ENCODE data around the gene MEG3.
A peak's percentile ranks its signal among the peaks of the same experiment; 100 is the strongest.

MEG3 gene

DNA sequence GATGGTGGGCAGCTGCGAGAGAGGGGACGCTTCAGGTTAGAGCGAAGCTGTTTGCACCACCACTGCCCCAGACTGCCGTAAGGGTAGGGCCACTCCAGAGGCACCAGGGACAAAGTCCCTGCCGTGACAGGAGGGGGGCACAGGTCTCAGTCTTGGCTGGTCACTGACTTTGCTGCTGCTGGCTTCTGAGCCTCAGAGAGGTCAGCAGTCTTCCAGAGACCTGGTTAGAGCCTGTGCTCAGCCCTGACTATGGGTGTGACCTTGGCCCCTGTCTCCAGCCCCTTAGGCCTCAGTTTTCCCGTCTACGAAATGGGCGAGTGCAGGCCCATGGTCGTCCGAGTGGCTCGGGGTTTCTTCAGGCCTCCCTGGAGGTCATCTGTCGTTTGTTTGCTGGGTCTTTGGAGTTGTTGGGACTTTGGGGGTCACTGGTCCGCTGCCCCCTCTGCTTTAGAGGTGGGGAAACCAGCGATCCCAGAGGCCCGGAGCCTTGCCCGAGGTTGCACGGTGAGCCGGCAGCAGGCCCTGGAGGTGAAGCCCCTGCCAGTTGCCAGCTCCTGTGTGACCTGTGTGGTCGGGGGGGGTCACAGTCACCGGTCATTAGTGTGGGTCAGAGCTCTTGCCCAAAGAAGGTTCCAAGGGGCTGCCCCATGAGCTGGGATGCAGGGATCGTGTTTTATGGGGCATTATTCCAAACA is 15.3 kb downstream of the MEG3 start:
- H3K4me3 ChIP-seq (ENCODE audit: low read depth, low read length), result no peak overlapping the region
- no peak for DNase-seq (ENCODE audit: low read depth)

DNA sequence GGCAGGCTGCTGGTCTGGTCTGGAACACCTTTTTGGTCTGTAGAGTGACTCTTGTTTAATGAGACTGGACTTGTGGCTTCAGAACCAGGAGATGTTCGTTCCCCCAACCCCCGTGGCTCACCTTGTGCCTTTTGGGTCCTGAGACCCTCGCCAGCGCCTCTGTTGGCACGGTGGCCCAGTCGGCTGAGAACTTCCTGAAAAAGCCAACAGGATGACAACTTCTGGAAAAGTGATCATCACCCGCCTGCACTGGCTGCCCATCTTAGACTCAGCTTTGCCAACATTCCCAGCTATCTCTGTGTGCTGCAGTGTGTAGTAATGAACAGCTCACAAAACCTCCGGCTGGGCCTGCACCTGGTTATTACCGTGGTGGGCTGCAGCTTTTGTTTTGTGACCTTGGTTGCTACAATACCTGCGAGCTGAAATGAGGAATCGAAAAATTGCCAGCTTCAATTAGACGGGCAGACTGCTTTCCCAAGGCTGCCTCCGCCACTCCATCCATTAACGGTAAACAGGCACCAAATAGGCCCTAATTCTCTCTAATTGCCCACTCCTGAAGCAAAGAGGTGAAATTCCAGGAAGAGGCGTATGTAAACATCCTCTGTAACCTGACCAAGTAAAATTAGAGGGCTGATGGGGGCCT is 16.0 kb downstream of the MEG3 start:
- DNase-seq (ENCODE audit: low read depth), result no peak
- H3K4me3 ChIP-seq (ENCODE audit: low read depth, low read length), result no peak overlapping the region

DNA sequence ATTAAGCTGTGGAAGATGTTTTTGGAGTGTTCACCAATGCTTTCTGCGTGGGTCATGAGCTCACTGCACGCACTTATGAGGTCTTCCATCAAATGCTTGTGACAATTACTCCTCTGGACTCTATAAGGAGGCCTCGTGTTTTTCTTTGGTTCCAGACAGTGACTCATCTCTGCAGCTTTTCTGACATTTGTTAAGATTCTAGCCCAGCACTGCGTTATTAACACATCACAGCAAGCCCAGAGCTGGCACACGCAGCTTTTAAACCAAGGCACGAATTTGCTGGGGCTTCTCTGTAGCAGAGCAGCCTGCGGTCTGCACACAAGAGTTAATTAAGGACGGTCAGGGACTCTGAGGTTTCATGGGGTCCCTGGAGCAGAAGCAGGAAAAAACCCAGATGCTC is 16.9 kb downstream of the MEG3 start:
- DNase-seq (ENCODE audit: low read depth), result peak; percentile 68
- no peak overlapping the region for H3K4me3 ChIP-seq (ENCODE audit: low read depth, low read length)

DNA sequence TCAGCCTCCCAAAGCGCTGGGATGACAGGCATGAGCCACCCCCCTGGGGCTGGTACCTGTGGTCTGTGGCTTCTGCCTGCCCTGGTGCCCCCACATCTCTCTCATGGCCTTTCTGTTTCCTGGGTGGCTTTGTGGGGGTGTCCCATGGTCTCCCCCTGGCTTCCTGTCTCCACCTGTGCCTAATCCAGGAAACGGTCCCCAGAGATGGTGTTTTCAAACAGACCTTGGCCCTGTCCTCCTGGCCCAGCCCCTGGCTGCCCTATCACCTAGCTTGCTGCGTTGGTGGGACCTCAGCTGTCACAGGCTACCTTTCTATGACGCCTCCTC is 18.1 kb downstream of the MEG3 start:
- no peak overlapping the region for H3K4me3 ChIP-seq (ENCODE audit: low read depth, low read length)
- DNase-seq (ENCODE audit: low read depth), result no peak

DNA sequence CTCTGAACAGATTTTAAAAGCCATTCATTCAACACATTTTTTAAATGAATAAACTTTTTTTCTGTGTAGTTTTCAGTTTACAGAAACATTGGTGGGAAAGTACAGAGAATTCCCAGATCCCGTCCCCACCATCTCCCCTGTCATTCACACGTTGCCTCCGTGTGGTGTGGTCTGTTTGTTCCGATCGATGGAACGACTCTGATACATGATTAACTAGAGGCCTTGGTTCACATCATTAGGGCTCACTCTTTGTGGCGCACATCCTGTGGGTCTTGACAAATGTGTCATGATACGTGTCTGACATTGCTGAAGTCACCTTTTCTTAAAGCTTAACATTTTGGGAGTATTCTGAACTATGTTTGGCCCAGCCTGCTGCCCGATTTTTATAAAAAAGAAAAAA is 18.5 kb downstream of the MEG3 start:
- no peak for DNase-seq (ENCODE audit: low read depth)
- H3K4me3 ChIP-seq (ENCODE audit: low read depth, low read length), result no peak overlapping the region

DNA sequence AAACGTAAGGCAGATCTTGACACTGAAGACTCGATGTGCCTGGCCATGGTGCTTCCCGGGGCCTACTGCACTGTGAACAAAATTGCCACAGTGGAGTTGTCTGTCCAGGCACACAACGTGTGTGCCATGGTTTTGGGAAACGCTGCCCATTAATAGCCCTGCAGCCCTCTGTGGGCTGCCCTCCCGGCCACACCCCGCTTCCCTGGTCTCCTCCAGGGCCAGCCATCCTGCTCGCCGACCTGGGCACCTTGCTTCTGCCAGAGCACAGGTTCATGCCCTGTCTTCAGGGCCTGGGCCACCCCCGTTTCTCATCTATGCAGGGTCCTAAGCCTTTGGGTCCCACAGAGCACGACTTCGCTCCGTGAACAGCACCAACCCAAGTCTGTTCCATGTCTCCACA is 18.9 kb downstream of the MEG3 start:
- DNase-seq (ENCODE audit: low read depth), result no peak

DNA sequence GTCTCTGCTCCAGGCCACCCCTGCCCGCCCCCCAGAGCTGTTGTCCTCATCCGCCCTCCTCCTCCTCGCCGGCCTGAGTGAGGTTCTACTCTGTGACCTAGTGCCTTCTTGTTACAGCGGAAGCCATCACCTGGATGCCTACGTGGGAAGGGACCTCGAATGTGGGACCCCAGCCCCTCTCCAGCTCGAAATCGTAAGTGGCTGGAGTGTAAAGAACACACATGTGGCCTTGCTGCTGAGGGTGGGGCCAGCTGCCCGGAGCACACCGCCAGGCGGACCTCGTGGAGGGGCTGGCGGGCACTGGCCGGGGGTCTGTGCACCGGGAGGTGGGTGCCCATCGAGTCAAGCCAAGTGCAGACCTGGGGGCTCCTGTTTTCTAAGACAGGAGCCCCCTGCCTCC is 19.4 kb downstream of the MEG3 start:
- DNase-seq (ENCODE audit: low read depth), result no peak
- no peak overlapping the region for H3K4me3 ChIP-seq (ENCODE audit: low read depth, low read length)

More for the DNA sequence above, 18.9 kb downstream of the MEG3 start:
- H3K4me3 ChIP-seq (ENCODE audit: low read depth, low read length), result no peak overlapping the region

DNA sequence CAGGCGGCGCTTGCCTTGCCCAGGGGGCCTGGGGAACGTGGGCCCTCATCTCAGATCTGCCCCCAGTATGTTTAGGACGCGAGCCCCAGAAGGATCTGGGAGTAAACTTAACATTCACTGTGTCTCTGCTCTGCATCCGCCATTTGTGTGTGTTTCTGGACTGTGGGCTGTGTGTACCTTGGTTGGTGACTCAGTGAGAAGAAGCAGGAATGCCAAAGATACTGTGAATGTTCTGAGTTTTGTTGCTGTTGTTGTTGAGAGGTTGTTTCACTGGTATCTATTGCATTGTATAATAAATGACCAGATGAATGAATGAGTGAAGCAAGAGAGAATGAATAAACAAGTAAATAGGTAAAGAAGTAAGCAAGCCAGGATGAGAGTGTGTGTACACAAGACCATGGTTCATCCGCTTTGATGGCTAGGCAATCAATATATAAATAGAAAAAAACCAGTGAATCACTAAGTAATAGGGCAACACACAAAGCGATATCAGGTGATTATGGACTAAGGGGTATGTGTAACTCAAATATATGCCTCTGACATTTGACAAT is 20.5 kb downstream of the MEG3 start:
- no peak for DNase-seq (ENCODE audit: low read depth)
- no peak overlapping the region for H3K4me3 ChIP-seq (ENCODE audit: low read depth, low read length)

DNA sequence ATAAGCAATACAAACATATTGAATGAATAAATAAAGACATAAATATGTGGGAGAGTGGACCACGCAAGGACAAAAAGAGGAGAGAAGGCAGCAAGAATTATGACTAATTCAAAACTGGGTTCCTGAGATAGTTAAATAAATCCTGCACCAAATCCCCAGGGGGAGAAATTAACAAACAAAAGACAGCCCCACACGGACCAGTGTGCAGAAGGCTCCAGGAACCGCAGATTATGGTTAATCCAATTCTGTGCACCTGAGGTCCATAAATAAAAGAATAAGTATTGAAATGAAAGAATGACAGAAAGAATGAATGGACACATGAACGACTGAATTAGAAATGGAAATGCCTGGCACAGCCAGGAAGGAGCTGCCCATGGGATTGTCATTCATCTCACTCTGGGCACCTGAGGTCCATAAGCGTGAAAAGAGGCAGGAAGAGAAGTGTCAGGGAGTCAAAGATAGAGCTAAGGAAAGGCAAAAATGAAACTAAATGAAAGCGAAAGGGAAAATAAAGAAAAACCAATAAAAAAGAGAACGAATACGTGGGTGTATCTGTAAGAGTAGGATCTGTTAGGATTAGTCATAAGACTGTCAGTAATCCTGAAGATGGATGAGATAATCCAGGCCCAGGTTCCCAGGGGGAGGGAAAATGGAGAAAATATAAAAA is 23.3 kb downstream of the MEG3 start:
- DNase-seq (ENCODE audit: low read depth), result no peak
- no peak overlapping the region for H3K4me3 ChIP-seq (ENCODE audit: low read depth, low read length)

DNA sequence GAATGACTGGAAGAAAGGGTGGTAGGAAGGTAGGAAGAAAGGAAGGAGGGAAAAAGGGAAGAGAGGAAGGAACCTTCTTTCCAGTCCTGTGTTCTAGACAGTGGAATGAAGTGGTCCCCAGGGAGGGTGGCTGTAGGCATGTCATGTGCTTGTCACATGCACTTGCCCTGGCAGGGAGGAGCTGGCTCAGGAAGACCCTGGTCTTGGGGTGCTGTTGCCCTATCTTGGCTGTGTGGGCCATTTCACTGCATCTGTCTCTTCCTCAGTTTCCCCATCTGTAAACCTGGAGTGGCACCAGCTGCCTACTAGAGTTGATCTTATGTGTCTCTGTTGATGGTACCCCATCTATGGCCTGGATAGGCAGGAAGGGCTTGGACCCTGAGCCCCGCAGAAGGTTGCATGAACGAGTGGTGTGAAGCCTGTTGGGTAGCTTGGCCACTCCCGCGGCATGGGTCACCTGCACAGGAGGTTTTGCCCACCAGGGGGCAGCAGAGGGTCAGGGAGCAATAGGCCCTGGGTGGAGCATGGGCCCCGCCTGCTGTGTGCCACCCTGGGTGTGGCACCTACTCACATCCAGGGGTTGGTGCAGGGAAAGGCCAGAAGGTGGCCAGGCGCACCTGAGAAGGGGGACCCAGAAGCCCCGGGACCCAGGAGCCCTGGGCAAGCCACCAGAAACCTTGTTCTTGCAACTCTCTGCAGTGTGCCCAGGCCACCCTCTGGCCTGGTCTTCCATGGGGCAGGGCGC is 25.1 kb downstream of the MEG3 start:
- H3K4me3 ChIP-seq (ENCODE audit: low read depth, low read length), result no peak overlapping the region
- no peak for DNase-seq (ENCODE audit: low read depth)

DNA sequence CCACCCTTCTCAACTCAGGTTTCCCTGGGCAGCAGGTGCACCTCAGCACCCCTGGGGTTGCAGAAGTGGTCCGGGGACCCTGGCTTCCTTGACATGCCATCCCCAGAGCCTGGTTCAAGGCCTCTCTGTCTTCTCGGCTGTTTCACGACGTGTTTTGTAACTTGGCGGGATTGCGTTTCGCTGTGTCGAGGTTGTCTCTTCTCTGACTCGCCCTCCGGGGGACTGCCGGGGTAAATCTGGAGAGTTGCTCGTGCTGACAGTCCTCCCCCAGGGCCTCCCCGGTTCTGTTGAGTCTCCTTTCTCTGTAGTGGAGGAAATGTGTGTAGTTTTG is 25.6 kb downstream of the MEG3 start:
- DNase-seq (ENCODE audit: low read depth), result no peak
- no peak overlapping the region for H3K4me3 ChIP-seq (ENCODE audit: low read depth, low read length)

DNA sequence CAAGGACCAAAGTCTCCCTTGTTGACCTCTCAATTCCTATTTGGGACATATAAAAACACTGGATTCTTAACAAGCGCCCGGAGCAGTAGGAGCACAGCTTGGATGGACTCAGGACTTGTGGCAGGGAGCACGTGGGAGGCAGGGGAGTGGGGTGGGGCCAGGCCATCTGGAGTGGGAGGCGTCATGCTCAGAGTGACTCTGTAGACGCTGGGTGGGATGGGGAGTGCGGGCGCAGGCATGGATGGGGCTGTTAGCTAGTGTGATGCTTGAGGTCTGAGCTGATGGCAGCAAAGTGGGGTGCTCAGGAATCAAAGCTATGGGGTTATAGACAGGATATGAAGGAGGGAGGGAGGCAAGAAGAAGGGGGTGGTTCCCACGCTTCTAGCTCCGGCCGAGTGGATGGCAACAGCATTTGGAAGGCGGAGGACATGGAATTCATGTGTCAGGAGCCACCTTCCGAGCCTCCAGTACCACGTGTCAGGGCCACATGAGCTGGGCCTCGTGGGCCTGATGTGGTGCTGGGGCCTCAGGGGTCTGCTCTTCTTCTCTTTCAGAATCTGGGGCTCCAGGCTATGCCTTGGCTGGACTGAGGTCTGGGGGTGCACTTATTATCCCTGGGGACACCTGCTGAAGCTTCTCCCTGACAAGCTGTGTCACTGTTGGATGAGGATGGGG is 26.2 kb downstream of the MEG3 start:
- no peak for DNase-seq (ENCODE audit: low read depth)
- H3K4me3 ChIP-seq (ENCODE audit: low read depth, low read length), result no peak overlapping the region

DNA sequence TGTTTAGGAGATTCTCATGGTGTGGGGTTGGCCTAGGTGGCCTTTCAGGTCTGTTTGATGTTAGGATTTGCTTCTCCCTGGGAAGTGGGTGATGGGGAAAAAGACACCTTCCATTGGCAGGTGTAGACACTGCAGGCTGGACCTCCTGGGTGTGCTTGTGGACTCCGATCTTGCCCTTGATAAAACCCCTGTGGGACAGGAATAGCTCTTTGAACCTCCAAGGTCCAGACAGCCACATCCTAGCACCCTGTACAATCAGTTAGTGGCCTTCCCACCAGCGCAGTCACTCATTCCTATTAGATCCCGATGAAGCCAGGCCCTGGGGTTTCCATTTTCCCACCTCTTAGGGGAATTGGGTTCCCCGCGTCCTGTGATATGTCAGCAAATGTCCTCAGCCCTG is 28.5 kb downstream of the MEG3 start:
- no peak overlapping the region for H3K4me3 ChIP-seq (ENCODE audit: low read depth, low read length)
- no peak for DNase-seq (ENCODE audit: low read depth)

DNA sequence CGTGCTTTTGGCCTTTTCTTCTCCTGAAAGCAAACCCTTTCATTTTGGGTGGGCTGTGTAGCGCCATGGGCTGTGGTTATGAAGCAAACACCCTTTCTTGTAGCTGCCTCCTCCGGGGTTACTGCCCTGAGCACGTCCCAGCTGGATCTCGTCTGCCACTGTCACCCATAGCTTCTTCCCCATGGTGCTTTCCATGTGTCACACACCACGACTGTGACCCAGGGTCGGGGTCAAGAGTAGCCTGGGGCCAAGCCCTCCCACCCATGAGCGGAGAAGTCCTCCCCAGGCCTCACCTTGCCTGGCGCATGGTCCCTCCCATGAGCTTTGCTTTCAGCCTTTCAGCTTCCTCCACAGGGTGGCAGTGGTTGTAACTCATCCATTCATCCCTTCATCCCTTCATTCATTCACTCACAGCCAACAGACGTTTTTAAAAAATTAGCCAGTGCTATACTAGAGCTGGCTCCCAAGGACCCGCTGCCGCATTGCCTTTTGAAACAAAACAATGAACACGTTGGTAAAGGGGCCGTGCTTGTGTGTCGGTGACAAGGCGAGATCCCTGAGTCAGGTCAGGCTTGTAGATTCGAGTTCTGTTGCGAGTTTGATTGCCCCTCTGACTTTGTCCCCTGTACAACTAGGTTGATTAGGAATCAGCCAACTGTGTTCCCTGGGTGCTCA is 29.5 kb downstream of the MEG3 start:
- H3K4me3 ChIP-seq (ENCODE audit: low read depth, low read length), result no peak overlapping the region
- no peak for DNase-seq (ENCODE audit: low read depth)

DNA sequence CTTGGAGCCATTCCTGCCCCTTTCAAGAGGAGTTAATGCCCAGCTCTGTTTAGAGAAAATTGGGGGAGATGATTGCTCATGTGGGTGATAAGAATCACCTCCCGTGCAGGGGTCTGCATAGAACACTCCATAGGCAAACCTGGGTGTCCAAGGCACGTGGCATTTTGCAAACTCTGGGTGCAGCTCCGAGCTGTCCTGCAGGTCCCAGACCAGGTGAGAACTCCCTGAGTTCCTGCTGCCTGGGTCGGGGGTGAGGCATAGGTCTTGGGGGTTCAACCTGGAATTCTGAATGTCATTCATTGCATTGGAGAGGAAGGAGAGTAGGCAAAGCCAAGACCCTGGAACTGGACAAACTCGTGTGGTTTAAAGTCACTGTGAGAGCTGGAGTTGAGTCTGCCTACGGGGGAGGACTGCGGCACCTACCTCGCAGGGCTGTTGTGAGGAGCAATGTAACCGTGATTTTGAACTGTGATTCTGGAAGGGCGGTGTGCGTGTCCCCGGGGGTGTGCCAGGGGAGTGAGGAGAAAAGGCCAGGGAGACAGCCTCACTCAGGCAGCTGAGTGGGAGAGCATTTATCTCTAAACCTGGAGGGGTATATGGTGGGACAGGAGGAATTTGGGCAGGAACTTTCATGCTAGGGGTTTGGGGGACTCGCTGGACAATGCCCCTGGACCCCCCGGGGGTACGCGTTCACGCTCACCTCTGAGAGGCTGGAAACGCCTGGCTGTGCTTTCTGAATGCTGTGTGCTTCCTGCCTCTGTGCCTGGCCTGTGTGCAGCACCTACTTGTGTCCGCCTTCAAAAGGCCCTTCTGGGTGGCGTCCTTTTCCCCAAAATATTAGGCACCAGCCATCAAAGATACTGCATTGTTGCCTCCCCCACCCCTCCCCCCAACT is 30.4 kb downstream of the MEG3 start:
- DNase-seq (ENCODE audit: low read depth), result no peak
- no peak overlapping the region for H3K4me3 ChIP-seq (ENCODE audit: low read depth, low read length)

DNA sequence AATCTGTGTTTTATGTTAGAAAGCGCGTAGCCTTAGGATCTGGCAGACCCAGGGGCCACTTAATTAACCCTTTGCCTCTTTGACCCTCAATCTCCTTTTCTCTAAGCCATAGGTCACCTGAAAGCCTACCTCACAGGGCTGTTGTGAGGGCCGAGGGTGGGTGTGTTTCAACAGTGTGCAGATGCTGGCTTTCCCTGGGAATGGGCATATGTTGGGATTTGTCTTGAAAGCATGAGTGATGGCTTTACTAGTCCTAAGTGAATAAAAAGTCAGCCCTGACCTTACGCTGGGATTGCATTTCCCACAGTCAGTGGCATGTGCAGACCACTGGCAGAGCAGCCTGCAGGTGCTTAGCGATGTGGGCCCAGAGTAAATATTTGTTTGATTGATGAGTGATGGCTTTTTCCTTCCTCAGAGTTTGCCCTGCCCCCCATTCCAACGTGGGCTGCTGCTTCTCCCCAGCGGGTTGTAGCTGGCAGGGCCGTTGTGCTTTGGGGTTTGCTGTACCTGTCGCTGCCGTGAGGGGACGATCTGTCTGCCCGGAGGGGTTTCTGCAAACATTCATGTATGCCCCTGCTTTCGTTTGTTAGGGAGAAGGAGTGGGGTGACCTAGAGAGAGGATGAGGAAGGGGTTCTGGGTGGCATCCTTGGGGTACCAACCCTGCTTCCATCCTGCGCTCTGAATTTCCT is 31.5 kb downstream of the MEG3 start:
- H3K4me3 ChIP-seq (ENCODE audit: low read depth, low read length), result no peak overlapping the region
- no peak for DNase-seq (ENCODE audit: low read depth)

DNA sequence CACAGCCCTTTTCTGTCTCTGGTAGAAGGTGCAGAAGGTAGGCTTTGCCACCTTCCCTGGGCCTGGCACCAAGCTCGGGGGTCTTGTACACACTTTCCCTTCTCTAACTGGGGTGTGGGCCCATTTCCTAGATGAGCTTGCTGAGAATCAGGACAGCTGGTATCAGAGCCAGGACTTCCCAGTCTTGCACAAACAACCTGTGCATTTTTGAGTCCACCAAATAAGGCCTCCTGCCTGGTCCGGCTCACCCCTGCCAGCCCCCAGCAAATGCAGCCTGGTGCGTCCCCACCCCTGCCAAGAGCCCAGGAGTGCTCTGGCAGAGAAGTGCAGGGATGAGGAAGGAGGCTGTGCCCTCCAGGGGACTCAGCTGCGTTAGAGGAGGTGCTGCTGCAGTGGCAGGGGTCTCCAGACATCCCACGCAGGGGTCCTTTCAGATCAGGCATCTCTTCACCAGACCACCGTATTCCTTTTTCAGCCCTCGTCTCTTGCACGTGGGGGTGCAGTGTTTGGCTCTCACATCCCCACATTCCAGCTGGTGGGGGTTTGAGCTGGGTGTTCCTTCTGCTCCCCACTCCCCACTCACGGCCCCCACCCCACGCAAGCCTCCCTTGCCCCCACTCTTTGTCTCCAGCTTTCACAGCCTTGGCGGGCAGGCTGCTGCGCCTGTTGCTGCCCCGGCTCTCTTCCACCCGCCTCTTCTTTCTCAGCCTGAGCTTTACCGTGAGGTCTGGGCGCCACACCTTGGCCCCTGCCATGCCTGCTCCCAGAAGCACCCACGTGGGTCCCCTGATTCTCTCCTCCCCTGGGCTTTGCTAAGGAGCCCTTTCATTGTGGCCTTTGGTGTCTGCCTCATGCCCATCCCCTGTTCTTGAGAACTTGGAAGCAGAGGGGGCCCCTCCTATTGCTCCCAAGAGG is 32.3 kb downstream of the MEG3 start:
- H3K4me3 ChIP-seq (ENCODE audit: low read depth, low read length), result no peak overlapping the region
- no peak for DNase-seq (ENCODE audit: low read depth)

Measured in skeletal muscle cell (primary cell).